ENCODE data around the gene C2CD4A. TPM values are rescaled to one million over a fixed set of nuclear protein-coding genes. Genes with fewer than 3 reads are reported as not detected.

Gene C2CD4A
- total and polyA plus RNA-seq, 10 of the 15 experiments (the other 5 are each of a cell fraction or from before 2014, with no cell fraction given): not detected

DNA sequence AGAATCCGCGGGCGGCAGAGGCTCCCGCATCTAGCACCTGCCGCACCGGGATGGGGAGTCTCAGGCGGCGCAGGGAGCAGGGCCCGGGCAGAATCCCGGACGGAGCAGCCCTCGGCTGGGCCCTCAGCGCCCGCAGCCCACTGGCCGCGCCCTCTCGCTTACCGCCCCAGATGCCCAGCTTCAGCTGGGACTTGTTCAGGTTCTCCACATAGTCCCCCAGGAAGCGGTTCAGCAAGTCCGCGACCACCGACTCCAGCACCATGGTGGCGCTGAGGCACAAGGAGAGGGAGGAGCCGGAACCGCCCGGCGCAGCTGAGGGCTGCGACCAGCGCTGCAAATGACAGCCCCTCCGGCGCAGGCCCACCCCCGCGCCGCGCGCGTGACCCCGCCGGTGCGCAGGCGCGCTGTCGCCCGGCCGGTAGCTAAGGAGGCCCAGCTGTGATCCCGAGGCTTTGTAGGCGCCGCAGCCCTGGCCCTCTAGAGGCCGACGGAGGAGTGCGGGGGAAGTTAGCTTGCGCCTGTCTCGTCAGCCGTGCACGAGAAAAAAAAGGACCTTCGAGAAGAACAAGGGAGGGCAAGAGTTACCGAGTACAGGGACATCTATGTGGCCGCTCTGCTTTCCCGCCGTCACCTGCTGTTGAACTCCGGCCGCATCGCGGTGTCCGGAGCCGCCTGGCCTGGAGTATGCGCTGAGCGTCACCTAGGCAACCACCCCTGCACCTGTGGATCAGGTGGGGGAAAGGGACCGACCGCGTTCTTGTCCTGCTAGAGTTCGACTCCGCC lies 6.5 kb upstream of the C2CD4A start, which contains the start of gene VPS13C (continued):
- TF ChIP-seq, protein P1, sequence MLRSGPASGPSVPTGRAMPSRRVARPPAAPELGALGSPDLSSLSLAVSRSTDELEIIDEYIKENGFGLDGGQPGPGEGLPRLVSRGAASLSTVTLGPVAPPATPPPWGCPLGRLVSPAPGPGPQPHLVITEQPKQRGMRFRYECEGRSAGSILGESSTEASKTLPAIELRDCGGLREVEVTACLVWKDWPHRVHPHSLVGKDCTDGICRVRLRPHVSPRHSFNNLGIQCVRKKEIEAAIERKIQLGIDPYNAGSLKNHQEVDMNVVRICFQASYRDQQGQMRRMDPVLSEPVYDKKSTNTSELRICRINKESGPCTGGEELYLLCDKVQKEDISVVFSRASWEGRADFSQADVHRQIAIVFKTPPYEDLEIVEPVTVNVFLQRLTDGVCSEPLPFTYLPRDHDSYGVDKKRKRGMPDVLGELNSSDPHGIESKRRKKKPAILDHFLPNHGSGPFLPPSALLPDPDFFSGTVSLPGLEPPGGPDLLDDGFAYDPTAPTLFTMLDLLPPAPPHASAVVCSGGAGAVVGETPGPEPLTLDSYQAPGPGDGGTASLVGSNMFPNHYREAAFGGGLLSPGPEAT (IDR thresholded peaks at IDR 0.05; ENCODE audit: low read depth): peak; percentile 34; the same call in 1 of the 2 replicates
- TF ChIP-seq SIN3A (IDR thresholded peaks at IDR 0.05; ENCODE audit: low read depth, low read length) (peak; percentile 53), STAT1 (conservative IDR thresholded peaks at IDR 0.05) (peak; percentile 33; the same call in 1 of the 2 replicates), SMC3 (IDR thresholded peaks at IDR 0.05; ENCODE audit: borderline replicate concordance, low read length) (peak; percentile 44), SUZ12 (IDR thresholded peaks at IDR 0.05; ENCODE audit: unreplicated experiment) (no peak), EED (IDR thresholded peaks at IDR 0.05; ENCODE audit: low read depth) (peak; percentile 9; the same call in 1 of the 2 replicates), ESRRA (IDR thresholded peaks at IDR 0.05; ENCODE audit: low read length) (peak; percentile 71), SPI1 (IDR thresholded peaks at IDR 0.05; ENCODE audit: borderline replicate concordance, insufficient read depth, low read depth, low read length) (0 out of 2 replicates have a peak, but pooled peaks have one; percentile 8), CREB1 (IDR thresholded peaks at IDR 0.05; ENCODE audit: low read depth) (peak; percentile 57; the same call in 1 of the 2 replicates), WRNIP1 (IDR thresholded peaks at IDR 0.05; ENCODE audit: borderline replicate concordance, low read depth, low read length) (no peak), EP300 (IDR thresholded peaks at IDR 0.05; ENCODE audit: borderline replicate concordance in 1 of 2, control insufficient read depth in 1 of 2, low read depth in 2 of 2, low read length in 2 of 2) (peak in 1 of 2 experiments; percentile 46; a peak in 2 of 4 replicates), CBFB (IDR thresholded peaks at IDR 0.05; ENCODE audit: low read depth) (peak; percentile 21; the same call in 1 of the 2 replicates)
- TF ChIP-seq, protein P2, sequence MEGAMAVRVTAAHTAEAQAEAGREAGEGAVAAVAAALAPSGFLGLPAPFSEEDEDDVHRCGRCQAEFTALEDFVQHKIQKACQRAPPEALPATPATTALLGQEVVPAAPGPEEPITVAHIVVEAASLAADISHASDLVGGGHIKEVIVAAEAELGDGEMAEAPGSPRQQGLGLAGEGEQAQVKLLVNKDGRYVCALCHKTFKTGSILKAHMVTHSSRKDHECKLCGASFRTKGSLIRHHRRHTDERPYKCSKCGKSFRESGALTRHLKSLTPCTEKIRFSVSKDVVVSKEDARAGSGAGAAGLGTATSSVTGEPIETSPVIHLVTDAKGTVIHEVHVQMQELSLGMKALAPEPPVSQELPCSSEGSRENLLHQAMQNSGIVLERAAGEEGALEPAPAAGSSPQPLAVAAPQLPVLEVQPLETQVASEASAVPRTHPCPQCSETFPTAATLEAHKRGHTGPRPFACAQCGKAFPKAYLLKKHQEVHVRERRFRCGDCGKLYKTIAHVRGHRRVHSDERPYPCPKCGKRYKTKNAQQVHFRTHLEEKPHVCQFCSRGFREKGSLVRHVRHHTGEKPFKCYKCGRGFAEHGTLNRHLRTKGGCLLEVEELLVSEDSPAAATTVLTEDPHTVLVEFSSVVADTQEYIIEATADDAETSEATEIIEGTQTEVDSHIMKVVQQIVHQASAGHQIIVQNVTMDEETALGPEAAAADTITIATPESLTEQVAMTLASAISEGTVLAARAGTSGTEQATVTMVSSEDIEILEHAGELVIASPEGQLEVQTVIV (IDR thresholded peaks at IDR 0.05; ENCODE audit: borderline replicate concordance, partially characterized antibody): peak; percentile 19

Measured in GM12878 (cell line).